Endothelial cell of umbilical vein (primary cell): Measurements from ENCODE around the gene SLC24A3. TPM values are rescaled to one million over a fixed set of nuclear protein-coding genes. Genes with fewer than 3 reads are reported as not detected.

Experiments used
- BruUV-seq: library from RNA; stranded (reverse); fragments of 400-500 nt; replicated peaks from 2 replicates; lab custom pipeline; 2021; lab: Mats Ljungman, UMichigan
- CTCF ChIA-PET: fragments of 300-600, 350-600 bp; sonication (Branson Sonifier 250); formaldehyde crosslinking; loops from one replicate; lab custom pipeline; 2021; ENCODE audit warnings: antibody characterized with exemption, inconsistent platforms; lab: Charles Lee
- POLR2A ChIA-PET: fragments of 300-600, 350-600 bp; sonication (Branson Sonifier 250); formaldehyde crosslinking; loops from one replicate; lab custom pipeline; 2021; ENCODE audit warnings: antibody characterized with exemption, inconsistent platforms; lab: Charles Lee
- DNase-seq: peaks from one replicate; pipeline ENCODE4 v3.0.0-alpha.2; 2011; ENCODE audit warnings: low read depth, low spot score
- FAIRE-seq: peaks from 2 replicates; lab custom pipeline; 2011; peaks lifted over from hg19 to GRCh38; lab: Jason Lieb, UNC
- H2AFZ ChIP-seq: 2 replicates; pipeline ENCODE4 v1.6.0; 2012; ENCODE audit warnings: low read depth, low read length, control low read depth, inconsistent platforms
- H3K27ac ChIP-seq: 2 replicates; pipeline ENCODE4 v1.5.1; 2011; ENCODE audit warnings: low read depth, mild to moderate bottlenecking, control low read depth, low read length, moderate library complexity; ENCODE audit not compliant: insufficient read depth
- H3K27me3 ChIP-seq, 2 experiments: 2 replicates each; pipeline versions ENCODE4 v1.6.0 to v1.6.1; 2011; ENCODE audit warnings: low read length in 2 of 2, mixed read lengths in 1 of 2; ENCODE audit not compliant: control insufficient read depth in 2 of 2, insufficient read depth in 2 of 2
- H3K36me3 ChIP-seq, 2 experiments: 2 replicates in 1 of 2; 3 replicates in 1 of 2; pipeline ENCODE4 v1.5.1; 2011; ENCODE audit warnings: low read length in 2 of 2, mild to moderate bottlenecking in 1 of 2, moderate library complexity in 1 of 2; ENCODE audit not compliant: control insufficient read depth in 2 of 2, insufficient read depth in 2 of 2; ENCODE audit errors: extremely low read depth in 1 of 2
- H3K4me1 ChIP-seq: 3 replicates; pipeline ENCODE4 v1.5.1; 2011; ENCODE audit warnings: mild to moderate bottlenecking, low read length; ENCODE audit not compliant: control insufficient read depth, insufficient read depth; ENCODE audit errors: extremely low read depth
- H3K4me2 ChIP-seq: 2 replicates; pipeline ENCODE4 v1.6.1; 2011; ENCODE audit warnings: low read length, control low read depth, mixed read lengths; ENCODE audit not compliant: insufficient read depth
- H3K4me3 ChIP-seq, 3 experiments: fragments of 200-600 bp in 1 of 3; sonication (generic), shearing (Covaris generic) in 1 of 3; replicated peaks in 1 of 3; 2 replicates each; pipeline ENCODE4 v1.5.1; 2011 to 2016; ENCODE audit warnings: control low read depth in 3 of 3, low read length in 3 of 3, mild to moderate bottlenecking in 2 of 3, inconsistent platforms in 1 of 3, low read depth in 1 of 3, moderate library complexity in 1 of 3; ENCODE audit not compliant: insufficient read depth in 1 of 3
- H3K79me2 ChIP-seq: 2 replicates; pipeline ENCODE4 v1.6.0; 2012; ENCODE audit warnings: low read length, inconsistent platforms; ENCODE audit not compliant: control insufficient read depth, insufficient read depth
- H3K9ac ChIP-seq: replicated peaks from 2 replicates; pipeline ENCODE3; 2011; ENCODE audit warnings: low read length, control low read depth; ENCODE audit not compliant: insufficient read depth; ENCODE audit errors: extremely low read depth
- H3K9me1 ChIP-seq: replicated peaks from 3 replicates; pipeline ENCODE4 v1.6.0; 2011; ENCODE audit warnings: mild to moderate bottlenecking, low read length; ENCODE audit not compliant: control insufficient read depth, insufficient read depth; ENCODE audit errors: extremely low read depth
- H3K9me3 ChIP-seq: replicated peaks from 2 replicates; pipeline ENCODE4 v1.5.1; 2012; ENCODE audit warnings: low read length, inconsistent platforms; ENCODE audit not compliant: control insufficient read depth, insufficient read depth
- H4K20me1 ChIP-seq: replicated peaks from 2 replicates; pipeline ENCODE3; 2011; ENCODE audit warnings: mild to moderate bottlenecking, low read length; ENCODE audit not compliant: control insufficient read depth, insufficient read depth; ENCODE audit errors: extremely low read depth
- EZH2 ChIP-seq: IDR thresholded peaks from 2 replicates; pipeline ENCODE4 v1.6.1; 2012; ENCODE audit warnings: borderline replicate concordance, low read depth, mild to moderate bottlenecking, moderate library complexity, low read length, inconsistent platforms; ENCODE audit not compliant: severe bottlenecking
- FOS ChIP-seq: IDR thresholded peaks from 2 replicates; pipeline ENCODE4 v1.6.1; 2011; ENCODE audit warnings: mild to moderate bottlenecking, low read length, moderate library complexity, borderline replicate concordance; ENCODE audit not compliant: insufficient read depth
- GATA2 ChIP-seq: IDR thresholded peaks from 2 replicates; pipeline ENCODE4 v1.7.0; 2011; ENCODE audit warnings: low read depth, mild to moderate bottlenecking, moderate library complexity, mixed read lengths, low read length; ENCODE audit not compliant: insufficient read length, insufficient read depth
- JUN ChIP-seq: IDR thresholded peaks from 2 replicates; pipeline ENCODE4 v1.6.1; 2011; ENCODE audit warnings: borderline replicate concordance, low read depth; ENCODE audit not compliant: insufficient read length, insufficient read depth
- MAX ChIP-seq: IDR thresholded peaks from 2 replicates; pipeline ENCODE4 v1.6.1; 2011; ENCODE audit not compliant: insufficient read depth, insufficient read length
- MYC ChIP-seq: IDR thresholded peaks from one replicate; pipeline ENCODE4 v1.6.1; 2011; ENCODE audit warnings: mild to moderate bottlenecking, low read depth, low read length
- POLR2A ChIP-seq: IDR thresholded peaks from 2 replicates; pipeline ENCODE4 v1.6.1; 2012; ENCODE audit warnings: low read depth, mild to moderate bottlenecking, control low read depth, low read length
- POLR2AphosphoS5 ChIP-seq: IDR thresholded peaks from 2 replicates; pipeline ENCODE4 v1.6.1; 2012; ENCODE audit warnings: low read depth, mild to moderate bottlenecking, control low read depth, low read length, moderate library complexity; ENCODE audit not compliant: insufficient read depth
- dilution Hi-C: fragments of 300-500 bp; cut with MboI; formaldehyde crosslinking; loops from one replicate; pipeline ENCODE4 v1.15.0; 2019; ENCODE audit warnings: low sequenced_read_pairs; ENCODE audit not compliant: extremely low pct_ligation_motif_present
- intact Hi-C: fragments of 100-400 bp; cut with micrococcal nuclease; formaldehyde crosslinking; loops from one replicate; pipeline ENCODE4 v1.10.0; 2022
- polyA plus RNA-seq, 4 experiments: library from polyadenylated mRNA; depleted of rRNA in 3 of 4; stranded (reverse) in 3 of 4; unstranded in 1 of 4; fragments of >200 nt; gene quantifications; 2 replicates each; pipeline versions ENCODE4 v1.2.1 to v1.2.3, GENCODE V29; 2011 to 2012; ENCODE audit warnings: missing spikeins in 1 of 4
- total RNA-seq: library from RNA; stranded (reverse); gene quantifications from 2 replicates; pipeline ENCODE4 v1.2.3, GENCODE V29; 2021
- TF ChIP-seq, protein P1 (sequence below), 2 donors: IDR thresholded peaks; 1 replicate in 1 of 2; 2 replicates in 1 of 2; pipeline ENCODE4 v1.5.1; 2011; ENCODE audit warnings: low read length in 2 of 2, mild to moderate bottlenecking in 2 of 2, moderate library complexity in 2 of 2, control low read depth in 1 of 2, inconsistent platforms in 1 of 2, low read depth in 1 of 2; ENCODE audit not compliant: insufficient read depth in 1 of 2; ENCODE audit errors: extremely low read depth in 1 of 2

The SLC24A3 gene
- total and polyA plus RNA-seq, 2 donors (not counting 3 experiments of a cell fraction or from before 2014, with no cell fraction given) = not detected

DNA sequence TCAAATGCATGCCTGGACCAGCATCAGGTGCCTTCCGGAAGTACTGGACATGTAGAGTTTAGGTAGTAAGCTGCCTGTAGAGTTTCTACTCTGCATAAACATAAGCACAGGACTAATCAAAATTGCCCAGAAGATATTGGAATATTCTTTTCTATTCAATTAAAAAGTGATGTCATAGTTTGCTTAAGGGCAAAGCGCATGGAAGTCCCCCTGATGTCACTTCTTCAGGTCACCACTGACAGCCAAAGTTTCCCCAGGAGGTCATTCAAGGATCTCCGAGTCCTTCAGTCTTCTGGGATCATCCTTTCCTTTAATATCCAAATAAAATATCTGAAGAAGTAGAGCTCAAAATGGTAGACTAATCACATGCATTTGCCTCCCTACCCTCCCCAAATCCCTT, 528.1 kb downstream of the SLC24A3 start:
- Histone ChIP-seq H3K4me1 (peaks cover 5% of the 10 kb centered on the region), H3K9me3 (no peaks in the 10 kb centered on the region), H2AFZ (no peak overlapping the region), H3K9ac (no peak overlapping the region), H3K4me3 (no peak overlapping the region), H3K27me3 (peaks cover 3 to 8% of the 10 kb centered on the region in 2 experiments), H3K4me2 (no peak overlapping the region), H4K20me1 (no peaks in the 10 kb centered on the region), H3K36me3 (no peaks in the 10 kb centered on the region), H3K9me1 (peaks cover 2% of the 10 kb centered on the region), H3K79me2 (no peaks in the 10 kb centered on the region), H3K27ac (no peak overlapping the region)
- no peak for FAIRE-seq
- BruUV-seq = no TSS peak
- ChIA-PET POLR2A (no interaction called here), CTCF (no interaction called here)
- TF ChIP-seq JUN = no peak
- no peak for TF ChIP-seq GATA2
- no peak for TF ChIP-seq MAX
- no peak for TF ChIP-seq FOS
- TF ChIP-seq POLR2A = no peak
- TF ChIP-seq, protein P1, sequence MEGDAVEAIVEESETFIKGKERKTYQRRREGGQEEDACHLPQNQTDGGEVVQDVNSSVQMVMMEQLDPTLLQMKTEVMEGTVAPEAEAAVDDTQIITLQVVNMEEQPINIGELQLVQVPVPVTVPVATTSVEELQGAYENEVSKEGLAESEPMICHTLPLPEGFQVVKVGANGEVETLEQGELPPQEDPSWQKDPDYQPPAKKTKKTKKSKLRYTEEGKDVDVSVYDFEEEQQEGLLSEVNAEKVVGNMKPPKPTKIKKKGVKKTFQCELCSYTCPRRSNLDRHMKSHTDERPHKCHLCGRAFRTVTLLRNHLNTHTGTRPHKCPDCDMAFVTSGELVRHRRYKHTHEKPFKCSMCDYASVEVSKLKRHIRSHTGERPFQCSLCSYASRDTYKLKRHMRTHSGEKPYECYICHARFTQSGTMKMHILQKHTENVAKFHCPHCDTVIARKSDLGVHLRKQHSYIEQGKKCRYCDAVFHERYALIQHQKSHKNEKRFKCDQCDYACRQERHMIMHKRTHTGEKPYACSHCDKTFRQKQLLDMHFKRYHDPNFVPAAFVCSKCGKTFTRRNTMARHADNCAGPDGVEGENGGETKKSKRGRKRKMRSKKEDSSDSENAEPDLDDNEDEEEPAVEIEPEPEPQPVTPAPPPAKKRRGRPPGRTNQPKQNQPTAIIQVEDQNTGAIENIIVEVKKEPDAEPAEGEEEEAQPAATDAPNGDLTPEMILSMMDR (IDR thresholded peaks at IDR 0.05; ENCODE audit: extremely low read depth in 1 of 2, insufficient read depth in 1 of 2, low read depth in 1 of 2, low read length in 2 of 2) = no peak
- no peak for TF ChIP-seq EZH2
- TF ChIP-seq MYC = no peak
- TF ChIP-seq POLR2AphosphoS5 = no peak
- DNase-seq = no peak
- dilution Hi-C loops = no loop called here
- intact Hi-C loops = no loop called here
